ENCODE results near the gene F11. TPM values are rescaled to one million over a fixed set of nuclear protein-coding genes. Genes with fewer than 3 reads are reported as not detected.

The F11 gene
- total RNA-seq, 1 donor from 2014 or later = not detected

GRCh38 chr4:186326391-186326790 lies 60.4 kb downstream of the F11 start:
- no peak overlapping the region for H3K27ac Mint-ChIP-seq (ENCODE audit: unreplicated experiment)
- peaks cover 3% of the 10 kb centered on the region for H3K9me3 Mint-ChIP-seq (ENCODE audit: unreplicated experiment)
- H3K36me3 Mint-ChIP-seq (ENCODE audit: unreplicated experiment) = peaks cover 10% of the 10 kb centered on the region
- H3K27me3 Mint-ChIP-seq (ENCODE audit: unreplicated experiment) = peaks cover 1% of the 10 kb centered on the region
- no peak overlapping the region for H3K4me3 Mint-ChIP-seq (ENCODE audit: unreplicated experiment)
- H3K4me1 Mint-ChIP-seq (ENCODE audit: low read depth, unreplicated experiment) = peaks cover 15% of the 10 kb centered on the region
- TF ChIP-seq CTCF (IDR thresholded peaks at IDR 0.05; ENCODE audit: partially characterized antibody, unreplicated experiment) = no peak
- DNase-seq = no peak

DNA sequence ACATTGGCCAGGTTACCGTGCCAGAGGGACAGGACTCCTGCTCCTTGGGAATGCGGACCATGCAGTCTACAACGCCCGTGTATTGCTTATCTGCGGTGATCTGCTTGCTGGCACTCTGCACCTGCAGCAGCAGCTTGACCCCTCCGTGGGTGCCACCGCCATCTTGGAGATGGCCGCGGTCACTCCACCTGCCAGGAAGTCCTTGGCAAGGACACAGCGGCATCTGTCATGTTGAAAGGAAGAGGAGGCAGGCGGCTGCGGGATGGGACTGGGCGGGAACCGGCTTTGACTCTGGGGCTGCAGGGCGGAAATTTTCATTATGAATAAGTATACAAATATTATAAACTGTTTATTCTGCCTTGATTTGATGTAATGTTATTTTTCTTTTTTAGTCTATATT lies 63.4 kb downstream of the F11 start:
- Mint-ChIP-seq H3K9me3 (ENCODE audit: unreplicated experiment) (peaks cover 6% of the 10 kb centered on the region), H3K27ac (ENCODE audit: unreplicated experiment) (no peak overlapping the region), H3K36me3 (ENCODE audit: unreplicated experiment) (peaks cover 11% of the 10 kb centered on the region), H3K4me3 (ENCODE audit: unreplicated experiment) (no peak overlapping the region), H3K27me3 (ENCODE audit: unreplicated experiment) (no peaks in the 10 kb centered on the region), H3K4me1 (ENCODE audit: low read depth, unreplicated experiment) (no peaks in the 10 kb centered on the region)
- TF ChIP-seq CTCF (IDR thresholded peaks at IDR 0.05; ENCODE audit: partially characterized antibody, unreplicated experiment) = no peak
- DNase-seq = no peak

- Mint-ChIP-seq H3K4me1 (ENCODE audit: low read depth, unreplicated experiment) (no peaks in the 10 kb centered on the region), H3K36me3 (ENCODE audit: unreplicated experiment) (peaks cover 16% of the 10 kb centered on the region), H3K27ac (ENCODE audit: unreplicated experiment) (no peak overlapping the region), H3K9me3 (ENCODE audit: unreplicated experiment) (peaks cover 6% of the 10 kb centered on the region), H3K4me3 (ENCODE audit: unreplicated experiment) (no peak overlapping the region), H3K27me3 (ENCODE audit: unreplicated experiment) (no peaks in the 10 kb centered on the region)
- DNase-seq = no peak
- no peak for TF ChIP-seq CTCF (IDR thresholded peaks at IDR 0.05; ENCODE audit: partially characterized antibody, unreplicated experiment)
Measured at GRCh38 chr4:186330368-186330767, 64.4 kb downstream of the F11 start.

- no peak for TF ChIP-seq CTCF (IDR thresholded peaks at IDR 0.05; ENCODE audit: partially characterized antibody, unreplicated experiment)
- Mint-ChIP-seq H3K27me3 (ENCODE audit: unreplicated experiment) (no peaks in the 10 kb centered on the region), H3K9me3 (ENCODE audit: unreplicated experiment) (peaks cover 4% of the 10 kb centered on the region), H3K4me3 (ENCODE audit: unreplicated experiment) (no peak overlapping the region), H3K4me1 (ENCODE audit: low read depth, unreplicated experiment) (no peaks in the 10 kb centered on the region), H3K36me3 (ENCODE audit: unreplicated experiment) (peaks cover 9% of the 10 kb centered on the region), H3K27ac (ENCODE audit: unreplicated experiment) (no peak overlapping the region)
- no peak for DNase-seq
Measured at GRCh38 chr4:186335793-186336192, 69.8 kb downstream of the F11 start.

Other genes with a start within 250 kb of the F11 start
- gene TLR3, start 197.0 kb upstream of the F11 start, total RNA-seq (ENCODE audit: unreplicated experiment) = not detected
- gene FAM149A, start 161.5 kb upstream of the F11 start, total RNA-seq (ENCODE audit: unreplicated experiment) = 6.8 TPM
- gene CYP4V2, start 74.6 kb upstream of the F11 start, total RNA-seq (ENCODE audit: unreplicated experiment) = 10.0 TPM
- 0.29 TPM for gene KLKB1, start 38.7 kb upstream of the F11 start, total RNA-seq (ENCODE audit: unreplicated experiment)

All from glutamatergic neuron (in vitro differentiated cells).